NCI-H1105 treated with DMSO at 0.1 percent for 48 hours (cell line): ENCODE results near the gene PXN.

Experiments used
- DNase-seq: peaks from one replicate; lab custom pipeline; 2025; lab: John Stamatoyannopoulos, UW

Gene PXN

GRCh38 chr12:120172053-120172452 lies 93.5 kb downstream of the PXN start:
- DNase-seq, result no peak

GRCh38 chr12:120170631-120171030 lies 94.9 kb downstream of the PXN start:
- DNase-seq, result no peak

DNA sequence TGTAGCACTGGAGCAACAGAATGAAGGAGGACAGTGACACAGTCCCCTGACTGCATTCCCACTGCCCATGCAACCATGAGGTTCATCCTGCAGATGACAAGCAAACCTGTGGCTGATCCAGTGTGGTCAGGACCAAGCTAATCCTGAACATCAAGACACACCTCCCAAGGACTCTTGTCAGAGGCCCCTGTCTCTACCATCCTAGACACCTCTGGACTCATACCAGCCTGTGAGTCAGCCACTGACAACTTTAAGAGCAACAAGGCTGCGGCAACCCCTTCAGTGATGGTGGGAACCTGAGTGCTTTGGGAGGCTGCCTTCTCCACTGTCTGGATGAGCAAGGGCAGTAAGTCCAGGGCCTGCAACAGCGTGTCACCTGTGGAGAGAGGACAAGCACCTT lies 95.6 kb downstream of the PXN start:
- DNase-seq, result no peak

- DNase-seq, result no peak
Measured at GRCh38 chr12:120168337-120168736, 97.2 kb downstream of the PXN start.

DNA sequence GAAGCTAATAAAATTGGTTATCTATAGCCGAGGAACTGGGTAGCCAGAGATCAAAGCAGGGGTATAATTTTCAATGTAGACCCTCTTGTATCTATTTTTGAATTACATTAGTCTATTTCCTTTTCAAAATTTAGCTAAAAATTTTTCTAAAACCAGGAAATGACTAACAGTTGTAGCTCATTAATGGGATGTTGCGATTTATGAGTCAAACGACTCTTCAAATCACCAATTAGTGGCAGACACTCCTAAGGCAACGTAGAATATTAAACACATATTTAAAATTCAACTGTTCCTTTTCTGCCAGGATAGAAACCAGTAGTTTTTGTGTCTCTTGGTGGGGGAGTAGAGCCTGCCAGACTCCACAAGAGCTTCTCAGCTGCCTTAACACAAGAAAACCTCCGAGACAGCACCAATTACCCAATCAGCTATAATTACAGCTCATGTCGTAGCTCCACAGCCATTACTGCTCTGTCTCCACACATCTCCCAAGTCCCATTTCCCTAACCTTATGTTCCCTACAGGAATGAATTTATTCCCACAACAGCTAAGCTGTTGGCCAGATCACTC lies 97.9 kb downstream of the PXN start:
- DNase-seq, result no peak

- no peak for DNase-seq
Measured at GRCh38 chr12:120164293-120164692, 101.2 kb downstream of the PXN start.

DNA sequence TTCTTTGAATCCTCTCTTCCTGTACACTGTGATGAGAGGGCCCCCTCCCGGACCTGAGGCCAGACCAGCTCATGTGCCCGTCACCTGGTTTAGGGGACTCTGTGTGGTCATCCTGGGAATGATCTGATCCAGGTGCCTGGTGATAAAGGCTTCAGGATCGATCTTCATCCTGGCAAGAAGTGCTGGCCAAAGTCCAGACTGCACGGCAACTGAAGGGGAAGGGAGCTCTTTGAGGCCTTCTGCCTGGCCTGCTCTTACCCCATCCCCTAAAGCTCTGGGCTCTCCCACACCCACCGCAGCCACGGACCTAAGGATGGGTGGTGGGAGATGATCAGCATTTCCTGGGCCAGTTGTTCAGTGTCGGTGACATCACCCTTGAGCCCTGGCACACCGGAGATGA lies 102.8 kb downstream of the PXN start:
- no peak for DNase-seq

GRCh38 chr12:120161852-120162251 lies 103.7 kb downstream of the PXN start:
- no peak for DNase-seq
